KOPT-K1 (cell line): ENCODE data around the gene HNRNPA1L2.
"Not testable (repeated sequence)": the region's sequence is repeated elsewhere in the genome, so short reads cannot be mapped to it uniquely, and the experiment has no call there.

ENCODE experiments used
- H3K27ac ChIP-seq: fragments of 200-600 bp; sonication (generic); 2 replicates; pipeline ENCODE4 v1.5.1; 2016; ENCODE audit warnings: antibody characterized with exemption, mild to moderate bottlenecking, low read depth, low read length; ENCODE audit not compliant: poor library complexity, severe bottlenecking
- H3K36me3 ChIP-seq: fragments of 200-600 bp; sonication (generic); 2 replicates; pipeline ENCODE4 v1.5.1; 2017; ENCODE audit warnings: antibody characterized with exemption, mild to moderate bottlenecking, low read length, moderate library complexity; ENCODE audit not compliant: insufficient read depth
- H3K9me3 ChIP-seq: fragments of 200-600 bp; sonication (generic); 2 replicates; pipeline ENCODE4 v1.5.1; 2017; ENCODE audit warnings: antibody characterized with exemption, low read length, mild to moderate bottlenecking; ENCODE audit not compliant: insufficient read depth, poor library complexity, severe bottlenecking

Gene HNRNPA1L2

GRCh38 chr13:52642131-52642530 is at the start of gene HNRNPA1L2:
TSS of gene HNRNPA1L2 (plus strand) at chr13:52642431. CDS start at chr13:52642493, 62 bp downstream.
- Histone ChIP-seq H3K27ac (no peak within 1 kb of the TSS), H3K36me3 (peaks cover 65% of the 10 kb centered on the region), H3K9me3 (no peaks in the 10 kb centered on the region)

DNA sequence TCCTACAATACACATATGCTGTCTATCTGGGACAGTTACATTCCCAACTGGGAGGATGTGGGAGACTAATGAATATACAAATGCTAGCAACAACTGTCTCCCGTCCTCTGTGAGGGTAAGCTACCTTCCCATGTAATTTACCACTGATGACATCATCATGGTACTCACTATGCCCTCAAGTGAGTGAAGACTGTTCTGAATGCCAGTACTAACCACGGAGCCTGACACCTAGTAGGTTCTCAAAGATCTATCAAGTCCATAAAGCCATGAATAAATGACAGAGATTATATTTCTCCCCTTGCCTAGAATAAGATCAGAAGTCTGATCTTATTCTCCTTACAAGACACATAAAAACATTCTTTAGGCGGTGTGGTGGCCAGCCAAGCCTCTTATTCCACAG is 49.1 kb upstream of the HNRNPA1L2 start:
- not testable (repeated sequence) for H3K36me3 ChIP-seq, H3K27ac ChIP-seq, H3K9me3 ChIP-seq

- H3K36me3 ChIP-seq, H3K9me3 ChIP-seq, H3K27ac ChIP-seq: not testable (repeated sequence)
Measured at GRCh38 chr13:52593812-52594211, 48.4 kb upstream of the HNRNPA1L2 start.

GRCh38 chr13:52594295-52594694 is 47.9 kb upstream of the HNRNPA1L2 start:
- not testable (repeated sequence) for H3K36me3 ChIP-seq, H3K9me3 ChIP-seq, H3K27ac ChIP-seq

- no peaks in the 10 kb centered on the region for H3K36me3 ChIP-seq
- no peak overlapping the region for H3K27ac ChIP-seq
- no peaks in the 10 kb centered on the region for H3K9me3 ChIP-seq
Measured at GRCh38 chr13:52597676-52598075, 44.6 kb upstream of the HNRNPA1L2 start.

DNA sequence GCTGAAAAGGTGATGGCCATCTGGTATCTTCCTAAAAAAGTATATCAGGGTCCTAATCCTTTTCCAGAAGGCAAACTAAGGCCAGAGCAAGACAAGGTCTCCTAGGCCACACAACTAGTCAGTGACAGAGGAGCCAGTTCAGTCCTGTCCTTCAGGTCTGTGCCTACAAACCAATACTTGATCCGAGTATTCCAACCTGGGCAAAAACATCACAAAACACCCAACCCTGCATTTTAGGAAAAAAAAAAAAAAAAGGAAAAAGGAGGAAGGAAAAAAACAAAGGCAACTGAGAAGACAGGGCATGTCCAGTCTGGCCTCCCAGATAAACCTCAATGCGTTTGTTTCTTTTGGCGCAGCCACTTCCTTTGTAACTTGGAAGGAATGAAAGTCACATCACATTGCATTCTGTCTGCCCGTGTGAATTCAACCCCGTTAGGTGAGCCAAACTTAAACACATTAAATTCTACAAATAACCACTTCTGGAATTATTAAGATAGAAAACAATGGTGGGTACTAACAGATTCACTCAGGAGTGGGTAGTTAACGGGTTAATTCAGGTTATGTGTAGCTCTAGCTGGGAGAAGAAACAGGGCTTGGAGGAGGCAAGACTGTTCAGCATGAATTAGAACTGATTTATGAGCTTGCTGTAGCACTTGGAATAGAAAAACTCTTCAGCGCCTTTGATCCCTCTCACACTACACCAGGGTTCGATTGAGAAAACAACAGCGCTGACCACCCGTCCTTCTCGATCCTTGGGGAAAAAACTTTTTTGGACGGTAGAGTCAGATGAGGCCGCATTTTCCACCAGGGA is 43.0 kb upstream of the HNRNPA1L2 start:
- Histone ChIP-seq H3K27ac (no peak overlapping the region), H3K36me3 (no peaks in the 10 kb centered on the region), H3K9me3 (no peaks in the 10 kb centered on the region)

- Histone ChIP-seq H3K27ac (no peak overlapping the region), H3K9me3 (no peaks in the 10 kb centered on the region), H3K36me3 (no peaks in the 10 kb centered on the region)
Measured at GRCh38 chr13:52599848-52600603, 42.2 kb upstream of the HNRNPA1L2 start.

DNA sequence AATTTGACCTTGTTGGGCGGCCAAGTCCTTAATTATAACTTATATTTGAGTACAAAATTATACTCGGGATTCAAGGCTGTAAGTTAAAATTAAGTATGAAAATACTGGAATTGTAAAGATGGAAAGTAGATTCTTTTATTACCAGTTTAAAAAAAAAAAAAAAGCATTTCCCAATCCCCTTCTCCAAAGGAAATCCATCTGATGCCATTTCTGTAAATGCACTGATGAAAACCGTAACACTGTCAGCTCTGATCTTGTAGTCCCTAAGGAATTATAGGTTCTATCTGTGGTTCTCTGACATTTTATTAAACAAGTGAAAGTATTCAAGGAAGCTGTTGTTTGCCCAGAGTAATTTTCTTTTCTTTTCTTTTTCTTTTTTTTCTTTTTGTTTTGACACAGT is 41.6 kb upstream of the HNRNPA1L2 start:
- Histone ChIP-seq H3K27ac (no peak overlapping the region), H3K9me3 (no peaks in the 10 kb centered on the region), H3K36me3 (no peaks in the 10 kb centered on the region)

DNA sequence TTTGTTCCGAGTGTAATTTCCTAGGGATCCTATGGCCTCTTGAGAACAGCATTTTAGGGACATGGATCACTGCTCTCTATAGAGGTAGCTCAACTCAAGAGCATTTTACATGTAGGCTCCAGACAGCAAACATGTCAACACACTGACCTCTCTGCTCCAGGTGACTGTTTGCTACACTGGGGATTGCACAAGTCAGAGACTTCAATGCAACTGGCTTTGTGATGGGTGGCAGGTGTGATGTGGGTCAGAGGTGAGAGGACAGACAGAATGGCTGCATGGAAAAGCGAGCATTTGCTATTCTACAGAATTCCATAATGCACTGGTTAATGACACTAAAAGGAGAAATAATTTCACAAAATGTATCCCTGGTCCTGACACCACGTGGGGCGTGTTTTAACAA is 38.9 kb upstream of the HNRNPA1L2 start:
- H3K9me3 ChIP-seq, H3K27ac ChIP-seq, H3K36me3 ChIP-seq: not testable (repeated sequence)

DNA sequence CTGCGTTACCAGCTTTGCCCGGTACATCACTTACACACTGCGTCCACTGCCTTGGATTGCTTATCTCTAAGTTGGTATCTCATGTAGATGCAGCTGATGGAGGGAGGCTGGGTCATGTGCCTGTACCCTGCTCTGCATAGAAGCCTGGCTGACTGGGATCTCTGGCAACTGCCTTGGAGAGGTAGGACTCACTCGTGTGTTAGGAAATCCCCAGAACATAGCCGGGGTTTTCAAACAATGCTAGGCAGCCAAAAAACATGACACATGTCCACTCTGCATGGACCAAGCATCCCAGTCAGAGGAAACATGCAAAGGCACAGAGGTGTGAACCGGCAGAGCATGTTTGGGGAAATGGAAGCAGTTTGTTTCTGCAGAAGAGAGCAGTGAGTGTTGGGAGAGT is 36.1 kb upstream of the HNRNPA1L2 start:
- not testable (repeated sequence) for H3K9me3 ChIP-seq, H3K27ac ChIP-seq, H3K36me3 ChIP-seq

GRCh38 chr13:52606795-52607194 is 35.4 kb upstream of the HNRNPA1L2 start:
- not testable (repeated sequence) for H3K27ac ChIP-seq, H3K36me3 ChIP-seq, H3K9me3 ChIP-seq

GRCh38 chr13:52608184-52608583 is 34.0 kb upstream of the HNRNPA1L2 start:
- H3K36me3 ChIP-seq, H3K27ac ChIP-seq, H3K9me3 ChIP-seq: not testable (repeated sequence)

- H3K36me3 ChIP-seq, H3K9me3 ChIP-seq, H3K27ac ChIP-seq: not testable (repeated sequence)
Measured at GRCh38 chr13:52609013-52609606, 33.1 kb upstream of the HNRNPA1L2 start.

- H3K36me3 ChIP-seq, H3K9me3 ChIP-seq, H3K27ac ChIP-seq: not testable (repeated sequence)
Measured at GRCh38 chr13:52610158-52610557, 32.1 kb upstream of the HNRNPA1L2 start.

DNA sequence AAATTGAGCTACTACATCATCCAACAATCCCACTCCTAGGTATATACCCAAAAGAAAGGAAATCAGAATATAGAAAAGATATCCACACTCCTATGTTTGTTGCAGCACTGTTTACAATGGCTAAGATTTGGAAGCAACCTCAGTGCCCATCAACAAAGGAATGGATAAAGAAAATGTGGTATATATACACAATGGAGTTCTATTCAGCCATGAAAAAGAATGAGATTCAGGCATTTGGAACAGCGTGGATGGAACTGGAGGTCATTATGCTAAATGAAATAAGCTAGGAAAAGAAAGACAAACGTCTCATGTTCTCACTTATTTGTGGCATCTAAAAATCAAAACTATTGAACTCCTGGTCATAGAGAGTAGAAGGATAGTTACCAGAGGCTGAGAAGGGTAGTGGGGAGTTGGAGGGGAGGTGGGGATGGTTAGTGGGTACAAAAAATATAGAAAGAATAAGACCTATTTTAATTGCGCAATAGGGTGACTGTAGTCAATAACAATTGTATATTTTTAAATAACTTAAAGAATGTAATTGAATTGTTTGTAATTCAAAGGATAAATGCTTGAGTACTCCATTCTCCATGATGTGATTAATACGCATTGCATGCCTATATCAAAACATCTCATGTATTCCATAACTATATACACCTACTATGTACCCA is 27.0 kb upstream of the HNRNPA1L2 start:
- Histone ChIP-seq H3K9me3 (no peaks in the 10 kb centered on the region), H3K36me3 (no peaks in the 10 kb centered on the region), H3K27ac (no peak overlapping the region)
